H54 (cell line): ENCODE results near the gene VARS2.
"Not testable (repeated sequence)": the region's sequence is repeated elsewhere in the genome, so short reads cannot be mapped to it uniquely, and the experiment has no call there.

Source experiments
- DNase-seq: peaks from one replicate; pipeline ENCODE4 v3.0.0; 2011; ENCODE audit warnings: low spot score, mixed read lengths; ENCODE audit not compliant: insufficient read length
- FAIRE-seq: peaks from 3 replicates; lab custom pipeline; 2011; peaks lifted over from hg19 to GRCh38; lab: Jason Lieb, UNC
- POLR2A ChIP-seq: IDR thresholded peaks from 2 replicates; pipeline ENCODE4 v1.6.1; 2011; ENCODE audit warnings: low read depth, mild to moderate bottlenecking, low read length

The VARS2 gene

GRCh38 chr6:30900863-30901417 lies 13.1 kb upstream of the VARS2 start:
- no peak for FAIRE-seq
- TF ChIP-seq POLR2A, result no peak

DNA sequence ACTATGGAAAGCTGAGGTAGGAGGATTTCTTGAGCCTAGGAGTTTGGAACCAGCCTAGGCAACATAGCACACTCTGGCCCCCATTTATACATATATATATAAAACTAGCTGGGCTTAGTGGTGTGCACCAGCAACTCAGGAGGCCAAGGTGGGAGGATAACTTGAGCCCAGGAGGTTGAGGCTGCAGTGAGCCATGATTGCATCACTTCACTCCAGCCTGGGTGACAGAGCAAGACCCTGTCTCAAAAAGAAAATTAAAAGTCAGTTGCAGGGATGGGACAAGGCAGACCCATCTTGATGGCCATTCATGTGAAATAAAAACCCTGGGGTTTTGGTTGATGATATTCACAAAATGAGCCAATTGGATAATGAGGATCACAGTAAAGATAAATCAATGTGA lies 12.6 kb upstream of the VARS2 start:
- DNase-seq (no peak), FAIRE-seq (no peak)
- TF ChIP-seq POLR2A, result no peak

More at GRCh38 chr6:30900863-30901417, 13.1 kb upstream of the VARS2 start:
- no peak for DNase-seq

DNA sequence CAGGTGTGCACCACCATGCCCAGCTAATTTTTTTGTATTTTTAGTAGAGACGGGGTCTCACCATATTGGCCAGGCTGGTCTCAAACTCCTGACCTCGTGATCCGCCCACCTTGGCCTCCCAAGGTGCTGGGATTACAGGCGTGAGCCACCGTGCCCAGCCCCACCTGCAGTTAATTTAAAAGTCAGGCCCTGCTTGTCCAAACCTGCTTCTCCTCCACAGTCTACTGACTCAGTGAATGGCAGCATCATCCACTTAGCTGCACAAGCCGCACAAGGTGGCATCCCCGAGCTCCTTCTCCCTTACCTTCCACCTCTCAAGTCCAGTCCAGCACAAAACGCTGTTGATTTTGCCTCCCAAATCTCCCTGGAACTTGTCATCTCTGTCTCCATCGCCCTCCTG lies 11.8 kb upstream of the VARS2 start:
- not testable (repeated sequence) for DNase-seq, FAIRE-seq

- no peak for FAIRE-seq
Measured at GRCh38 chr6:30902709-30903108, 11.3 kb upstream of the VARS2 start.

GRCh38 chr6:30903236-30903635 lies 10.8 kb upstream of the VARS2 start:
- FAIRE-seq (no peak), DNase-seq (no peak)
- no peak for TF ChIP-seq POLR2A

More at GRCh38 chr6:30902709-30903108, 11.3 kb upstream of the VARS2 start:
- DNase-seq, result no peak
- no peak for TF ChIP-seq POLR2A

- DNase-seq, FAIRE-seq: not testable (repeated sequence)
Measured at GRCh38 chr6:30907290-30907757, 6.7 kb upstream of the VARS2 start.

GRCh38 chr6:30907758-30908591 lies 6.1 kb upstream of the VARS2 start, which contains the start of gene GTF2H4:
GTF2H4 (plus strand) TSS chr6:30908207.
- TF ChIP-seq POLR2A, result peak; percentile 51
- FAIRE-seq (peak; percentile 88), DNase-seq (peak; percentile 97)

GRCh38 chr6:30908700-30909099 lies 5.3 kb upstream of the VARS2 start:
- no peak for FAIRE-seq
- no peak for TF ChIP-seq POLR2A
- DNase-seq, result no peak

DNA sequence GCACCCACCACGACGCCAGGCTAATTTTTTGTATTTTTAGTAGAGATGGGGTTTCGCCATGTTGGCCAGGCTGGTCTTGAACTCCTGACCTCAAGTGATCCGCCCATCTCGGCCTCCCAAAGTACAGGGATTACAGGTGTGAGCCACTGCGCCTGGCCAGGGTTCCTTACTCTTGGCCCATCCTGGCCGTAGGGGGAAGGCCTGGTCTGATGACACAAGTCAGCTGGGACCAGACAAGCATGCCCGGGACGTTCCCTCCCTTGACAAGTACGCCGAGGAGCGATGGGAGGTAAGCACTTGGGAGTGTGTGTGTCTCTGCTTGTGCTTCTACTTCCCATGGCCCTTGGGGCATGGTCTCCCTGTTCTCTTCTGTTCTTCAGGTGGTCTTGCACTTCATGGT lies 3.6 kb upstream of the VARS2 start:
- not testable (repeated sequence) for DNase-seq, FAIRE-seq

DNA sequence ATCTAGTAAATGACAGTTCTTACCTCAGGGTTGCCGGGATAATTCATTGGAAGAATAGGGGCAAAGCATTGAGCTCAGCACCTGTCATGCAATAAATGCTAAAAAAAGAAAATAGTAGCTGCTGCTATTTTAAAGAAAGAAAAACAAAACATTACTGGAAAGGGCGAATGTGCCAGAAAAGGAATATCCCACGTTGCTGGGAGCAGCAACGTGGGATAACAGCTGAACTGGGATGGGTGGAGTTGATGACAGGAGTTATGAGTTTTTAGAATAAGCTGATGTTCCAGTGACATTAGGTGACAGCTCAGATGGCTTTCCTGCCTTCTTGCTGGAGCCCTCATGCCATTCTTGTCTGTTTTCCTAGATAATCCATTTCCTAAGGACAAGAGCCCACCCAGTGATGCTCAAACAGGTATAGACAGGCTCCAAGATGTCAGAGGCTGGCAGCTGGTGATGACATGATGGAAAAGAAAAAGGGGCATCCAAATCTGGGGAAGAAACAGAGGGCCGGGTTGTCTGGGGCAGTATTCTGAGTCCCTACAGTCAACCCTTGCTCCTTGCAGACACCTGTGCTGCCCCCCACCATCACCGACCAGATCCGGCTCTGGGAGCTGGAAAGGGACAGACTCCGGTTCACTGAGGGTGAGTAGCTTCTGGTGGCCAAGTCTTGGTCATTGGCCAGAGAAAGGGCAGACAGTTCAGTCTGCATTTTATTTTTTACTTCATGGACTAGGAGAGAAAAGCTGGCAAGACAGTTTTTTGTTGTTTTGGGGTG lies 1.1 kb upstream of the VARS2 start:
- FAIRE-seq, result no peak

DNA sequence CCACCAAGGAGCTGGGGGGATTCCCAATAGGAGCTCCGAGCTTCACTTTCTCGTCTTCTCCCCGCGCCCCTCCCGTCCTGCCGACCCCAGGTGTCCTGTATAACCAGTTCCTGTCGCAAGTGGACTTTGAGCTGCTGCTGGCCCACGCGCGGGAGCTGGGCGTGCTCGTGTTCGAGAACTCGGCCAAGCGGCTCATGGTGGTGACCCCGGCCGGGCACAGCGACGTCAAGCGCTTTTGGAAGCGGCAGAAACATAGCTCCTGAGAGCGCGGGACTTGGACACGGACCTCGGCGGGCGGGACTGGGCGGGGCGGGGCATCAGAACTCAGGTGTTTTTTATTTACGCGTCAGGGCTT lies 340 bp upstream of the VARS2 start:
- FAIRE-seq (no peak), DNase-seq (no peak)
- TF ChIP-seq POLR2A, result no peak

More for the DNA sequence above, 1.1 kb upstream of the VARS2 start:
- DNase-seq, result no peak
- TF ChIP-seq POLR2A, result no peak

DNA sequence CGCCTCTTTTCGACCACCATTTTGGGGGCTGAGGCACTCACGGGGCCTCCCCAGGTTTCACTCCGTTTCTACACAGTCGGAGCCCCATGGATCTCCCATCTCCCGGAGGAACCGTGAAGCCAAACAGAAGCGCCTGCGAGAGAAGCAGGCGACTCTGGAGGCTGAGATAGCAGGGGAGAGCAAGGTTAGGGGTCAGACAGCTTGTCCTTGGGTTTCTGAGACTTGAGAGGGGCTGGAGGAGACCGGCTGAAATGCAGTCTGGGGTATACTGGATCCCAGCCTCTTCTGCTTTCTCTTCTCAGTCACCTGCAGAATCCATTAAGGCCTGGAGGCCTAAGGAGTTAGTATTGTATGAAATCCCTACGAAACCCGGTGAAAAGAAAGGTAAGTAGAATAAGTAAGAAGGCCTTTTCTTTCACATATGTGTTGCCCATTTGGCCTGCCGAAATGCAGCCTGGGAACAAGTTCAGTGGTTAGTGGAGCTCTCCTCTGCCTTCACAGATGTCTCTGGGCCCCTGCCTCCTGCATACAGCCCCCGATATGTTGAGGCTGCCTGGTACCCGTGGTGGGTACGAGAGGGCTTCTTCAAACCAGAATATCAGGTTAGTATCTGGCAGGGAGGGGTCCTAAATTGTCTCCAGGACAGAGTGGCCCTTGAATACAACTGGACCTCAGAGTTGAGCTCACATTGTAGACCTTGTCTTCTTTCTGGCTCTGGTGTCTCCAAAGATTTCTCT lies 984 bp downstream of the VARS2 start:
- FAIRE-seq (no peak), DNase-seq (no peak)

GRCh38 chr6:30915591-30915946 lies 1.5 kb downstream of the VARS2 start:
- DNase-seq (peak; percentile 70), FAIRE-seq (no peak)
- no peak for TF ChIP-seq POLR2A

More for the DNA sequence above, 984 bp downstream of the VARS2 start:
- TF ChIP-seq POLR2A, result no peak
